Measurements from ENCODE around the gene RELN.

RELN gene

GRCh38 chr7:103613655-103614642, 375.5 kb downstream of the RELN start:
- FAIRE-seq: no peak

- no peak for FAIRE-seq
Measured at GRCh38 chr7:103609778-103610177, 379.7 kb downstream of the RELN start.

DNA sequence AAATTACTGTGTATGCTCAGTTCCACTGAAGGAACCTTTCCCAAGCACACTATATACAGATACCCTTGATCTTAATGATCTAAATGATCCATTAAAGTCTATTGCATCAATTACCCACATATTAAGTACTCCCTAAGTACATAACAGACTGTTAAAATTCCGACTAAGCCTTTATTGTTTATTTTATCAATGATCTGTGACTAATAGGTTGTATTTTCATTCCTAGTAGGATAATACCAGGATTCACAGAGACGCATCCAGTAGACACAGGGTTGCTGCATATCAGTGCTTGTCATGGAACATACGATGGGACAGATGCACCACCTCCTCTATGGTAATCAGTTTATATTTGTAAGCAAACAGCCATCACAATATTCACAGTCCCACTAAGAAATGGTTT, 383.8 kb downstream of the RELN start:
- FAIRE-seq: no peak

DNA sequence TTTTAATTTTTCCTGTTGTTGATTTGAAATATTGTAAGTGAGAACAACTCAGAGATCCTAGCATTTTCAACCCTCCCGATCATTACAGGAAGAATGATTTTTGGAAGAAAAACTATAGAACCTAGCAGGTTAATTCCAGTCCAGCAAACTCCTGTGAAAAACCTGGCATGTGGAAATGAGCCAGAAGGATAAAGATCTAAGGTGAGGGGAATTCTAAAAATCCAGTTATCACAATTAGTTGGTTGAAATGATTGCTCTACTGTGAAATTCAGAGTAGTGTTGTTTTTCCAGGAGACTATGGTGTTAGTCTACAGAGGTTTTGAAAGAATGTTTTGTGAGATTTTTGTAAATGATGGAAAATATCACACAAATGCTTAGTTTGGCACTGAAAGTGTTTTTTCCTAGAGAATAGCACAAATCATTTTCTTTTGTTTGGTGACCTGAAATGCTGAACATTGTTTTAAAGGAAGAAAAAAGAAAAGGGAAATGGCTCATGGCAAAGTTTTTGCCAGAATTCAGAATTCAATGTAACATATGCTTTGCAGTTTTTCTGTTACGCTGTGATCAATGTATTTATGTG, 391.0 kb downstream of the RELN start:
- no peak for FAIRE-seq

GRCh38 chr7:103597606-103598005, 391.9 kb downstream of the RELN start:
- FAIRE-seq: no peak

GRCh38 chr7:103594186-103594585, 395.3 kb downstream of the RELN start:
- FAIRE-seq: no peak

DNA sequence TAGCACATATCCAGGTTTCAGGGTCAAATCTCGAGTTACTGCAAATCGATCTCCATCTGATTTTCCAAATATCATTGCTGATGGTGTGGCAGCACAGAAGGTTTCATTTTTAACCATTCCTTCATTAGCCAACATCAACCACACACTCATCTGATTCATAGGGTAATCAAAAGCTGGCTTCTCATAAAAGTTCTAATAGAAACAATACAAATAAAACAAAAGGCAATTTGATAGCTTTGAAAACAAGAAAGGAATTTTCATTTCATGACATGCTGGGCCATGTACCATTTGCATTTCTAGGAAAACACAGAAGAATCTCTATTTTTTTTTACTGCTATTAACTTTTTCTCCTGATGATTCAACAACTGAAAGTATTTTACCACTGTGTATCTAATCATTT, 395.8 kb downstream of the RELN start:
- FAIRE-seq: no peak

DNA sequence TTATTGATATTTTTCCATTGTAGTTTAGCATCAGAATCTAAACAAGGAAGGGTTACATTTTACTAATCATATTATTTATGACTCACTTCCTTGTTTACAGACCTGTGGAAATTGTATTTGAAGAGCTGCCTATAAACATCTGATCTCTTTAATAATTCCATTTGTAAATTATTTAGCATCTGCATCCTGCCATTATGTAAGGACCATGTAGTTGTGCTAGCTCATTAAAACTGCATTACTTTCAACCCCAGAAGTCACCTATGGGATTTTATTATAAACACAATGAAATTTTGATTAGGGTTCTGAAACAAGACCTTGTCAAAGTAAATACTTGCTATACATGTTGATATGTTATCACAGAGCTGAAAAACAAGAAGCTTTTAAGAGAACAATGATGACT, 396.6 kb downstream of the RELN start:
- FAIRE-seq: no peak

GRCh38 chr7:103592187-103592586, 397.3 kb downstream of the RELN start:
- no peak for FAIRE-seq

- no peak for FAIRE-seq
Measured at GRCh38 chr7:103580031-103580430, 409.4 kb downstream of the RELN start.

- no peak for FAIRE-seq
Measured at GRCh38 chr7:103577059-103577458, 412.4 kb downstream of the RELN start.

DNA sequence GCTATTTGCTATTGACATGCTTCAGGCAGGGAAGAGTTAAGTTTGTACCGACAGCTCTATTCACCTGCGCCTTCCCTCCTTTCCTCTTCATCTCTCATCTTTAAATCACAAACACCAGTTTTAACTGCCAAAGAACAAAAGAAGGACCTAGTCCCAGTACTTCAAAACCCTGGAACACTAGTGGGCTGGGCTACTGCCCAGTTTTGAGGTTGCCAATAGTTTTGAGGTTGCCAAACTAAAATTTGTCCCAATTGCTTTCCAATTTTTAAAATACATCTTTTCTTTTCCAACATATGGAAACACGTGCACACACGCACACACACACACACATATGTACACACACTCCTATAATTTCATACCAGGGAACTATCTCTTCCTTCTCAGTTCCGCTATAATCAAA, 412.8 kb downstream of the RELN start:
- no peak for FAIRE-seq

- no peak for FAIRE-seq
Measured at GRCh38 chr7:103574576-103574975, 414.9 kb downstream of the RELN start.

GRCh38 chr7:103573479-103574058, 415.9 kb downstream of the RELN start:
- peak; percentile 90 for FAIRE-seq

DNA sequence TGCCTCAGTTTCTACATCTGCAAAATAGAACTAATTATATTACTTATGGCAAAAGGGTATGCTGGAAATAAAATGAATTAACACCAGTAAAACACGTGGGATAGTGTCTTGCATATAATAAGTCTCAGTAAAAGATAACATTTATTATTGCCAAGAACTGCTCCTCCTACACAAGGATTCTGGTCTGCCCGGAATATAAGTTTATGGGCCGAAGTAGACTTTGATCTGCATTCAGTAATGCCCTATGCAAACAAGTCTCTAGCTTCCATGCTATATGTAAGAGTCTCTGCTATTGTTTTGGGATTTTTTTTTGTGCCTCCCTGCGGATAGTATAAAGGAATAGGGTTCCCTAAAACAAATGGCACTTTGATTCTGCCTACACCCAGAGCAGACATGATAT, 417.9 kb downstream of the RELN start:
- FAIRE-seq: no peak

GRCh38 chr7:103569621-103570305, 419.7 kb downstream of the RELN start:
- no peak for FAIRE-seq

GRCh38 chr7:103564416-103564815, 425.0 kb downstream of the RELN start:
- FAIRE-seq: no peak

DNA sequence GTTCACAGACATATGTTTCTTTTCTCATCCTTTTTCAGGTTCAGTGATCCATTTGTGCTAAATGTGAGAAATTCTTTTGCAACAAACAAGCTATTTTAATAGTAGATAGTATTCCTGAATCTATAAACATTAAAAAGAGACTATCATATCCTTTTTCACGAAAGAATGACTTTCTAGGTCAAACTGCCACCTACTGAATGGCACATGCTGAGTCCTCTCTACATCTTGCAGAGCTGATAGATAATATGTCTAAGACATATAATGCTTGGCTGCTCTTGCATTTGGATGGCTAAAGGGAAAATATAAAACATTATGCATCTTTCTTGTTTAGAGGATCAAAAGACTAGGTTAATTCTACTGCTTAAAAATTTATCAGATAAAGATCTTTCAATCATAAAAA, 429.3 kb downstream of the RELN start:
- FAIRE-seq: no peak

- no peak for FAIRE-seq
Measured at GRCh38 chr7:103551016-103551415, 438.4 kb downstream of the RELN start.

GRCh38 chr7:103549786-103550185, 439.7 kb downstream of the RELN start:
- no peak for FAIRE-seq

DNA sequence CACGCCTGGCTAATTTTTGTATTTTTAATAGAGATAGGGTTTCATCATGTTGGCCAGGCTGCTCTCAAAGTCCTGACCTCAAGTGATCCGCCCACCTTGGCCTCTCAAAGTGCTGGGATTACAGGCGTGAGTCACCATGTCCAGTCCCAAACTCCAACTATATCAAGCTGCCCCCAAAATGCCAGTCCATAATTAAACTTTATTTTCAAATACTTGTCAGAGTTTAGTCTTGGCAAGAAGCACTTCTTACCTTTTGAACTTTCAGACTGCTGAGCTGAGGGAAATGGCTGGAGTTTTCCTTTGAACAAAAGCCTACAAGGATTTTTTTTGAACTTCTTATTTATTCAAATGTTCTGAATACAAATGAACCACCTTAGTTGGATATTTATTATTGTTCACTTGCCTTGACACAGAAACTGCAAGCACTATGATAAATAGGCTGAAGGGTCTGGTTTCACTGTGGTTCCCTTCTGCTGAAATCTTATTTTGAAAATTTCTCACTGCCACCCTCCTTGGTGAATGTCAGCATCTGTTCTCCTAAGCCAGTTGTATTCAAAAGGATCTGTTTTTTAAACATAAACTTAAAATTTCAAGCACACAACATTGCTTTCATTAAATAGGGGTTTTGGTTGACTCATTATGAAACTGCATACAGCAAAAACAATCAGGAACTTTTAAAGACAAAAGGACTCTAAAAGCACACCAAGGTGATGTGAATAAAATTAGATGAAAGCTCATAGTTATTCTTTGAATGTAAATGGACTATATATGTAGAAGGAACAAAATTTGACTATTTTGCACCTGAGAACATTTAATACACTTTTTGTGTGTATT, 441.8 kb downstream of the RELN start:
- FAIRE-seq: no peak

DNA sequence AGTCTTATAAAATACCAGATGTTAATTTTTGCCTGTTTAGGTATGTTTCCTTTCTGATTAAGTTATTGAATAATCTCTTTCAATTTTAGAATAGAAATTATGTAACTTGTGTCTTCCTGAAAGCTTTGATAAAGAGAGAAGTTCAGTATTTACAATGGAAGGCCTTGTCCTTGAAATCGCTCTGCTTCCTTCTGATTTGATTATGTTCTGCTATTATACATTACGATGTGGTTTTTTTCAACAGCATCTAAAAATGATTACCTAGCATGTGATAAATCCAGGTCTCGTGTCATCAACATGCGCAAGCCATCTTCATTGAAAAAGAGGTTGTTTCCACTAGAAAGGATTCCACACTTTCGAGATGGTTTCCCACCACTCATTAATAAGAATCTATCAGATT, 447.0 kb downstream of the RELN start:
- no peak for FAIRE-seq

DNA sequence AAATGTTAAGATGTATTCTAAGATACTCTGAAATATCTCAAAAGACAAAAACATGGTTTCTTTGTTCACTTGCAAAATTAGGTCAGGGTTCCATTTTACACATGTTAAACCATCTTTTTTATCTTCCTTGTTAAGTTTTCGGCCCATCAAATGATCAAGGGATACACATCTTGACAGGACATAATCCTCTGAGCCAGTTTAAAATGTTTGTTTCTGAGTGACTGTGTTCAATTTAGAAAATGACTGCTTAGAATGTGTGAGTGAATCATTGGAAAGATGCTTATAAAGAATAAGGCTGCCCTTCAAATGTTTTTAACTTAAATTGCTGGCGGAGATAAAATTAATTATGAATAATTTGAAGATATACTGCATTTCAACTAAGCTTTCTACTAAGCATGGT, 447.5 kb downstream of the RELN start:
- FAIRE-seq: no peak
